MM.1S (cell line): ENCODE results near the gene GM2A.

ENCODE experiments used
- DNase-seq: peaks from one replicate; pipeline ENCODE4 v3.0.0-alpha.2; 2015
- H2AFZ ChIP-seq: fragments of 300-600 bp; sonication (generic); 2 replicates; pipeline ENCODE4 v1.6.0; 2016; ENCODE audit warnings: antibody characterized with exemption, low read length
- H3F3A ChIP-seq: fragments of 300-600 bp; sonication (generic); 2 replicates; pipeline ENCODE4 v1.6.1; 2016; ENCODE audit warnings: mild to moderate bottlenecking, antibody characterized with exemption, low read length, moderate library complexity, mixed read lengths; ENCODE audit not compliant: insufficient read depth
- H3K27ac ChIP-seq: fragments of 300-600 bp; sonication (generic); 2 replicates; pipeline ENCODE4 v1.5.1; 2016; ENCODE audit warnings: mild to moderate bottlenecking, low read length
- H3K27me3 ChIP-seq: fragments of 300-600 bp; sonication (generic); replicated peaks from 2 replicates; pipeline ENCODE4 v1.6.0; 2016; ENCODE audit warnings: low read length; ENCODE audit not compliant: insufficient read depth
- H3K36me3 ChIP-seq: fragments of 300-600 bp; sonication (generic); replicated peaks from 2 replicates; pipeline ENCODE4 v1.6.1; 2016; ENCODE audit warnings: mild to moderate bottlenecking, low read length, mixed read lengths; ENCODE audit not compliant: insufficient read depth
- H3K4me1 ChIP-seq: fragments of 300-600 bp; sonication (generic); 2 replicates; pipeline ENCODE4 v1.6.1; 2016; ENCODE audit warnings: low read length, mixed read lengths
- H3K4me2 ChIP-seq: fragments of 300-600 bp; sonication (generic); 2 replicates; pipeline ENCODE4 v1.6.0; 2016; ENCODE audit warnings: low read depth, low read length
- H3K4me3 ChIP-seq: fragments of 300-600 bp; sonication (generic); 2 replicates; pipeline ENCODE4 v1.5.1; 2016; ENCODE audit warnings: low read length, mixed read lengths
- H3K79me2 ChIP-seq: fragments of 300-600 bp; sonication (generic); 2 replicates; pipeline ENCODE4 v1.6.1; 2016; ENCODE audit warnings: mixed run types, low read length, mixed read lengths
- H3K9ac ChIP-seq: fragments of 300-600 bp; sonication (generic); 2 replicates; pipeline ENCODE4 v1.6.1; 2016; ENCODE audit warnings: low read length, mixed read lengths
- H3K9me2 ChIP-seq: fragments of 300-600 bp; sonication (generic); replicated peaks from 2 replicates; pipeline ENCODE4 v1.6.1; 2016; ENCODE audit warnings: mild to moderate bottlenecking, low read length, mixed read lengths; ENCODE audit not compliant: insufficient read depth
- H3K9me3 ChIP-seq: fragments of 300-600 bp; sonication (generic); replicated peaks from 2 replicates; pipeline ENCODE4 v1.6.1; 2016; ENCODE audit warnings: mild to moderate bottlenecking, low read length, mixed read lengths; ENCODE audit not compliant: insufficient read depth
- H4K20me1 ChIP-seq: fragments of 300-600 bp; sonication (generic); 2 replicates; pipeline ENCODE4 v1.6.1; 2016; ENCODE audit warnings: mild to moderate bottlenecking, low read length, moderate library complexity, mixed read lengths; ENCODE audit not compliant: insufficient read depth
- CTCF ChIP-seq: fragments of 300-600 bp; sonication (generic); IDR thresholded peaks from 2 replicates; pipeline ENCODE4 v1.5.1; 2016; ENCODE audit warnings: antibody characterized with exemption, low read length, mixed read lengths
- EZH2 ChIP-seq: fragments of 300-600 bp; sonication (generic); optimal IDR thresholded peaks from 2 replicates; pipeline ENCODE3; 2017; ENCODE audit warnings: low read depth, mild to moderate bottlenecking, antibody characterized with exemption, low read length, mixed read lengths
- EZH2phosphoT487 ChIP-seq: fragments of 300-600 bp; sonication (generic); IDR thresholded peaks from 2 replicates; pipeline ENCODE4 v1.6.1; 2018; ENCODE audit warnings: antibody characterized with exemption, low read length

The GM2A gene

DNA sequence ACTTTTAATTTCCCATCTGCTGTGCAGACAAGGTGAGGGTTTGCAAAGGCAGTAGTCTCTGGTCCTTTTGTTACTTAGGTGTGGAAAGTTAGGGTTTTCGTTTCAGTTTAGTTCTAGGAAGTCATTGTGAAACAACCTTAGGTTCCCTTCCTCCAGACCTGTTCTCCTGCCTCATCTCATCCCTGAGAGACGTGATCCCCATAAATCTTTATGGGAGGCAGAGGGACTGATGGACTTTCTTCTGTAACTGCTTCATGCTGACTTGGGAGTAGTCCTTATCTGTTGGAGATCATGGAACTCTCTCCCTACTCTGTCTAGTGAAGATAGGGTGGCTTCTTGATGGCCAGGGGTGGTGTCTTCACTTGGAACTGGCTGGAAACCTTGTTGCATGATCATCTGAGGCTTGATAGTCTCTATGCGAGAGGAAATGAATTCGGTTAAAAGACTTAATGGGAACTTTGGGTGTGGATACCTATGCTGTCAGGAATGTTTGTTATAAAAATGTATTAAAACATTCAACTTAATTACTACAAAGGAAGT is 7.2 kb upstream of the GM2A start:
- Histone ChIP-seq H3K4me2 (no peak overlapping the region), H3K9me2 (no peaks in the 10 kb centered on the region), H2AFZ (no peak overlapping the region), H4K20me1 (no peaks in the 10 kb centered on the region), H3K27me3 (no peaks in the 10 kb centered on the region), H3K4me1 (no peaks in the 10 kb centered on the region; the same call in 1 of the 2 replicates), H3K79me2 (no peaks in the 10 kb centered on the region), H3K36me3 (no peaks in the 10 kb centered on the region), H3K9me3 (no peaks in the 10 kb centered on the region), H3F3A (peaks cover 5% of the 10 kb centered on the region; the same call in 1 of the 2 replicates), H3K4me3 (no peak overlapping the region), H3K27ac (no peak overlapping the region), H3K9ac (no peak overlapping the region)
- DNase-seq, result no peak
- TF ChIP-seq CTCF (no peak), EZH2 (no peak), EZH2phosphoT487 (no peak)

DNA sequence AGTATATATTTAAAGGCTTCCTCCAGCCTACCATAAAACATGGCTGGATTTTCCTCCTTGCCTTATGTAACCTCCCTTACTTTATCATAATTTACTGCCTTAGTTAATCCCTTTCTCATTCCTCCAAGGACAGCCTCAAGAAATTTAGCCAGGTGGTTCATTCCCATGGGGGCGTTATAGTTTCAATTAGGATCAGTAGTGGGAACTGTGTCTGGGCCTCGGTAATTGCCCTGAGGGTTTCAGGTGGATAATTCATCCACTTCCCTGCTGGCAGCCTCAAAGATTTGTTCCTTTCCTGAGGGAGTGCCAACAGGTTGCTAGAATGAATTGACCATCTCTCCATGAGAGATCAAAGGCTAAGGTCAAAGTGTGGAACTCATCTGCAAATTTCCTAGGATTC is 4.3 kb upstream of the GM2A start:
- Histone ChIP-seq H3K36me3 (no peaks in the 10 kb centered on the region), H3F3A (peaks cover 19% of the 10 kb centered on the region), H3K79me2 (peaks cover 6% of the 10 kb centered on the region), H3K9me2 (no peaks in the 10 kb centered on the region), H3K9me3 (no peaks in the 10 kb centered on the region), H3K4me2 (no peak overlapping the region), H3K4me1 (peaks cover 8% of the 10 kb centered on the region), H3K4me3 (no peak overlapping the region), H3K27ac (no peak overlapping the region), H4K20me1 (no peaks in the 10 kb centered on the region), H3K9ac (no peak overlapping the region), H2AFZ (no peak overlapping the region), H3K27me3 (no peaks in the 10 kb centered on the region)
- DNase-seq, result no peak
- TF ChIP-seq EZH2phosphoT487 (no peak), CTCF (no peak), EZH2 (no peak)

GRCh38 chr5:151249281-151249680 is 3.7 kb upstream of the GM2A start:
- Histone ChIP-seq H3K36me3 (no peaks in the 10 kb centered on the region), H3F3A (peaks cover 20% of the 10 kb centered on the region), H3K27me3 (no peaks in the 10 kb centered on the region), H3K9me3 (no peaks in the 10 kb centered on the region), H3K4me1 (peaks cover 12% of the 10 kb centered on the region), H3K9me2 (no peaks in the 10 kb centered on the region), H4K20me1 (no peaks in the 10 kb centered on the region), H3K27ac (no peak overlapping the region), H2AFZ (no peak overlapping the region), H3K79me2 (peaks cover 12% of the 10 kb centered on the region), H3K4me2 (no peak overlapping the region), H3K4me3 (no peak overlapping the region), H3K9ac (no peak overlapping the region)
- TF ChIP-seq CTCF (no peak), EZH2phosphoT487 (no peak), EZH2 (no peak)
- DNase-seq, result no peak
